Esophagus squamous epithelium (tissue), 5 donors: ENCODE measurements around the gene GALNT15. TPM values are rescaled to one million over a fixed set of nuclear protein-coding genes. Genes with fewer than 3 reads are reported as not detected.

Experiments used
- DNase-seq: peaks from one replicate; lab custom pipeline; 2025; lab: John Stamatoyannopoulos, UW
- H3K27ac ChIP-seq, 4 donors: fragments of 200-600 bp; sonication (generic); one replicate each; pipeline ENCODE4 v1.5.1; 2016 to 2019; ENCODE audit warnings: mild to moderate bottlenecking in 1 of 4
- H3K27me3 ChIP-seq, 4 donors: fragments of 200-600 bp; sonication (generic); 1 replicate in 3 of 4; 2 replicates in 1 of 4; pipeline versions ENCODE4 v1.5.1 to v1.6.0; 2017 to 2021; ENCODE audit warnings: antibody characterized with exemption in 1 of 4
- H3K36me3 ChIP-seq, 3 donors: fragments of 200-600 bp; sonication (generic); one replicate each; pipeline ENCODE4 v1.5.1; 2016 to 2019
- H3K4me1 ChIP-seq, 3 donors: fragments of 200-600 bp; sonication (generic); one replicate each; pipeline ENCODE4 v1.5.1; 2017 to 2019
- H3K4me3 ChIP-seq, 4 donors: fragments of 200-600 bp; sonication (generic); 1 replicate in 3 of 4; 2 replicates in 1 of 4; pipeline ENCODE4 v1.5.1; 2016 to 2019; ENCODE audit warnings: mild to moderate bottlenecking in 2 of 4, moderate library complexity in 1 of 4
- H3K9me3 ChIP-seq, 3 donors: fragments of 200-600 bp; sonication (generic); one replicate each; pipeline ENCODE4 v1.5.1; 2016 to 2019
- CTCF ChIP-seq, 6 experiments: fragments of 450-650 bp in 4 of 6; fragments of 200-600 bp in 2 of 6; sonication (generic) in 2 of 6; IDR thresholded peaks; one replicate each; pipeline ENCODE4 v1.5.1; 2016 to 2019; ENCODE audit warnings: antibody characterized with exemption in 6 of 6, mild to moderate bottlenecking in 4 of 6, moderate library complexity in 4 of 6
- POLR2A ChIP-seq, 4 donors: fragments of 450-650 bp; IDR thresholded peaks; one replicate each; pipeline ENCODE4 v1.6.1; 2017; ENCODE audit warnings: antibody characterized with exemption in 4 of 4, mild to moderate bottlenecking in 4 of 4, moderate library complexity in 3 of 4
- WGBS, 2 donors: methylation state at CpG; one replicate each; pipeline ENCODE4 v1.1.5; 2018; 5-methylcytosine and 5-hydroxymethylcytosine counted together
- intact Hi-C: fragments of 100-400 bp; cut with DNase I; formaldehyde crosslinking; loops from one replicate; pipeline ENCODE4 v1.15.0; 2022
- total RNA-seq, 4 donors: library from RNA; depleted of rRNA; stranded (reverse); fragments of >200 nt; gene quantifications; one replicate each; pipeline ENCODE4 v1.1.0, GENCODE V29; 2016
- donor health status: DM: yes; HTN: yes; CAD: no.

The GALNT15 gene
- total RNA-seq, 4 donors from 2014 or later: 4.6 to 117 (median 35.6) TPM

GRCh38 chr3:16146015-16146730 is 28.3 kb upstream of the GALNT15 start:
- intact Hi-C loops: no loop called here
- Histone ChIP-seq H3K27me3 (no peaks in the 10 kb centered on the region), H3K9me3 (no peaks in the 10 kb centered on the region), H3K4me3 (no peak overlapping the region), H3K4me1 (peaks cover 0 to 29% (median 9%) of the 10 kb centered on the region in 3 donors), H3K27ac (no peak overlapping the region), H3K36me3 (no peaks in the 10 kb centered on the region)
- no peak for DNase-seq
- TF ChIP-seq CTCF (IDR thresholded peaks at IDR 0.05): no peak
- WGBS, 2 donors: 73 to 94% methylated on average over 2 of the region's 2 CpGs

GRCh38 chr3:16147220-16147994 is 27.1 kb upstream of the GALNT15 start:
- peaks cover 0 to 25% (median 9%) of the 10 kb centered on the region in 3 donors for H3K4me1 ChIP-seq
- H3K4me3 ChIP-seq: no peak overlapping the region
- peaks cover 0 to 1% (median 0%) of the 10 kb centered on the region in 3 donors for H3K9me3 ChIP-seq
- no peaks in the 10 kb centered on the region for H3K27me3 ChIP-seq
- peak overlapping the region in 2 of 4 donors; percentile 70 to 84 for H3K27ac ChIP-seq
- DNase-seq: no peak
- H3K36me3 ChIP-seq: no peaks in the 10 kb centered on the region
- 83 to 92% methylated on average over 2 of the region's 2 CpGs for WGBS, 2 donors
- no peak for TF ChIP-seq POLR2A (IDR thresholded peaks at IDR 0.05)
- TF ChIP-seq CTCF (IDR thresholded peaks at IDR 0.05): no peak
- intact Hi-C loops: no loop called here

- Histone ChIP-seq H3K9me3 (peaks cover 0 to 9% (median 0%) of the 10 kb centered on the region in 3 donors), H3K36me3 (no peaks in the 10 kb centered on the region), H3K4me3 (no peak overlapping the region), H3K4me1 (peaks cover 0 to 25% (median 9%) of the 10 kb centered on the region in 3 donors), H3K27me3 (no peaks in the 10 kb centered on the region), H3K27ac (peak overlapping the region; percentile 9 to 84 (median 62))
- TF ChIP-seq POLR2A (IDR thresholded peaks at IDR 0.05) (no peak), CTCF (IDR thresholded peaks at IDR 0.05) (no peak)
- WGBS, 2 donors: 82 to 94% methylated on average over 6 of the region's 6 CpGs
- intact Hi-C loops: no loop called here
- no peak for DNase-seq
Measured at GRCh38 chr3:16148213-16148612, 26.3 kb upstream of the GALNT15 start.

- intact Hi-C loops: no loop called here
- H3K36me3 ChIP-seq: no peaks in the 10 kb centered on the region
- no peak for DNase-seq
- H3K27ac ChIP-seq: peak overlapping the region; percentile 9 to 84 (median 62)
- peaks cover 0 to 25% (median 9%) of the 10 kb centered on the region in 3 donors for H3K4me1 ChIP-seq
- no peak overlapping the region for H3K4me3 ChIP-seq
- peaks cover 0 to 10% (median 0%) of the 10 kb centered on the region in 3 donors for H3K9me3 ChIP-seq
- TF ChIP-seq POLR2A (IDR thresholded peaks at IDR 0.05): no peak
- no peak for TF ChIP-seq CTCF (IDR thresholded peaks at IDR 0.05)
- WGBS, 2 donors: 20 to 22% methylated on average over 4 of the region's 4 CpGs
- no peaks in the 10 kb centered on the region for H3K27me3 ChIP-seq
Measured at GRCh38 chr3:16148783-16149182, 25.7 kb upstream of the GALNT15 start.

GRCh38 chr3:16150285-16150684 is 24.2 kb upstream of the GALNT15 start:
- no peak for DNase-seq
- H3K36me3 ChIP-seq: no peaks in the 10 kb centered on the region
- no peaks in the 10 kb centered on the region for H3K27me3 ChIP-seq
- WGBS, 2 donors: 78 to 90% methylated on average over 1 of the region's 1 CpG
- H3K4me3 ChIP-seq: no peak overlapping the region
- no peak for TF ChIP-seq CTCF (IDR thresholded peaks at IDR 0.05)
- no peak for TF ChIP-seq POLR2A (IDR thresholded peaks at IDR 0.05)
- intact Hi-C loops: no loop called here
- peak overlapping the region in 3 of 4 donors; percentile 44 to 74 (median 58) for H3K27ac ChIP-seq
- H3K4me1 ChIP-seq: peaks cover 0 to 25% (median 9%) of the 10 kb centered on the region in 3 donors
- peaks cover 0 to 10% (median 0%) of the 10 kb centered on the region in 3 donors for H3K9me3 ChIP-seq
